Parathyroid adenoma (tissue), 2 donors: ENCODE data around the gene PRF1.

Experiments
- H2AFZ ChIP-seq: fragments of 300-600 bp; sonication (generic); one replicate; pipeline ENCODE4 v1.7.0; 2017; ENCODE audit warnings: antibody characterized with exemption, mild to moderate bottlenecking
- H3K27ac ChIP-seq: fragments of 300-600 bp; sonication (generic); one replicate; pipeline ENCODE4 v1.7.0; 2017
- H3K27me3 ChIP-seq: fragments of 300-600 bp; sonication (generic); one replicate; pipeline ENCODE4 v1.7.0; 2017; ENCODE audit warnings: low read length; ENCODE audit not compliant: control insufficient read depth, insufficient read depth
- H3K36me3 ChIP-seq: fragments of 300-600 bp; sonication (generic); one replicate; pipeline ENCODE4 v1.7.0; 2017; ENCODE audit warnings: low read length; ENCODE audit not compliant: control insufficient read depth, insufficient read depth
- H3K4me1 ChIP-seq: fragments of 300-600 bp; sonication (generic); one replicate; pipeline ENCODE4 v1.7.0; 2017; ENCODE audit warnings: control low read depth
- H3K4me2 ChIP-seq: fragments of 300-600 bp; sonication (generic); one replicate; pipeline ENCODE4 v1.7.0; 2017; ENCODE audit warnings: low read length
- H3K4me3 ChIP-seq: fragments of 300-600 bp; sonication (generic); one replicate; pipeline ENCODE4 v1.7.0; 2017; ENCODE audit warnings: low read depth, low read length
- H3K79me2 ChIP-seq: fragments of 300-600 bp; sonication (generic); one replicate; pipeline ENCODE4 v1.7.0; 2017; ENCODE audit warnings: control low read depth
- H3K9ac ChIP-seq: fragments of 300-600 bp; sonication (generic); one replicate; pipeline ENCODE4 v1.7.0; 2017; ENCODE audit warnings: mild to moderate bottlenecking
- H3K9me3 ChIP-seq: fragments of 300-600 bp; sonication (generic); one replicate; pipeline ENCODE4 v1.7.0; 2017; ENCODE audit warnings: low read length; ENCODE audit not compliant: control insufficient read depth
- CTCF ChIP-seq: fragments of 300-600 bp; sonication (generic); IDR thresholded peaks from one replicate; pipeline ENCODE4 v1.7.0; 2017; ENCODE audit warnings: antibody characterized with exemption, mild to moderate bottlenecking
- donor health status: primary hyperparathyroidism.

PRF1 gene

GRCh38 chr10:70564901-70565351 lies 37.6 kb downstream of the PRF1 start:
- Histone ChIP-seq H3K27ac (no peak overlapping the region), H3K27me3 (no peaks in the 10 kb centered on the region), H3K9me3 (no peaks in the 10 kb centered on the region), H3K4me1 (no peaks in the 10 kb centered on the region), H3K9ac (no peak overlapping the region), H2AFZ (no peak overlapping the region), H3K36me3 (no peaks in the 10 kb centered on the region), H3K4me2 (no peak overlapping the region), H3K79me2 (no peaks in the 10 kb centered on the region), H3K4me3 (no peak overlapping the region)
- TF ChIP-seq CTCF = no peak

- Histone ChIP-seq H3K9me3 (no peaks in the 10 kb centered on the region), H3K27ac (no peak overlapping the region), H3K4me2 (no peak overlapping the region), H2AFZ (no peak overlapping the region), H3K36me3 (no peaks in the 10 kb centered on the region), H3K4me1 (peaks cover 3% of the 10 kb centered on the region), H3K79me2 (no peaks in the 10 kb centered on the region), H3K4me3 (no peak overlapping the region), H3K27me3 (no peaks in the 10 kb centered on the region), H3K9ac (no peak overlapping the region)
- no peak for TF ChIP-seq CTCF
These were observed 38.3 kb downstream of the PRF1 start for GRCh38 chr10:70564113-70564725.

GRCh38 chr10:70563230-70563629 lies 39.3 kb downstream of the PRF1 start:
- no peaks in the 10 kb centered on the region for H3K79me2 ChIP-seq
- no peak overlapping the region for H3K27ac ChIP-seq
- H3K9me3 ChIP-seq = no peaks in the 10 kb centered on the region
- H2AFZ ChIP-seq = no peak overlapping the region
- no peak overlapping the region for H3K4me2 ChIP-seq
- no peak overlapping the region for H3K9ac ChIP-seq
- H3K36me3 ChIP-seq = no peaks in the 10 kb centered on the region
- no peak overlapping the region for H3K4me3 ChIP-seq
- TF ChIP-seq CTCF = no peak
- H3K4me1 ChIP-seq = peaks cover 3% of the 10 kb centered on the region
- no peaks in the 10 kb centered on the region for H3K27me3 ChIP-seq

GRCh38 chr10:70562036-70562755 lies 40.3 kb downstream of the PRF1 start:
- no peak overlapping the region for H3K4me2 ChIP-seq
- no peak overlapping the region for H3K4me3 ChIP-seq
- H3K9me3 ChIP-seq = no peaks in the 10 kb centered on the region
- no peak overlapping the region for H2AFZ ChIP-seq
- no peaks in the 10 kb centered on the region for H3K36me3 ChIP-seq
- no peaks in the 10 kb centered on the region for H3K79me2 ChIP-seq
- no peak for TF ChIP-seq CTCF
- H3K27me3 ChIP-seq = no peaks in the 10 kb centered on the region
- H3K9ac ChIP-seq = no peak overlapping the region
- no peak overlapping the region for H3K27ac ChIP-seq
- H3K4me1 ChIP-seq = peaks cover 3% of the 10 kb centered on the region
